GM21825 (cell line): ENCODE results near the gene ATP5PO.

Experiments
- ATAC-seq: cut with Tn5 transposase; IDR thresholded peaks from one replicate; pipeline ENCODE4 v1.9.1; 2021; ENCODE audit warnings: mild to moderate bottlenecking, moderate library complexity; ENCODE audit not compliant: unreplicated experiment

ATP5PO gene

GRCh38 chr21:33901412-33902288, 14.0 kb downstream of the ATP5PO start:
- ATAC-seq, result no peak

- ATAC-seq, result no peak
These were observed 16.4 kb downstream of the ATP5PO start for GRCh38 chr21:33899199-33899598.

DNA sequence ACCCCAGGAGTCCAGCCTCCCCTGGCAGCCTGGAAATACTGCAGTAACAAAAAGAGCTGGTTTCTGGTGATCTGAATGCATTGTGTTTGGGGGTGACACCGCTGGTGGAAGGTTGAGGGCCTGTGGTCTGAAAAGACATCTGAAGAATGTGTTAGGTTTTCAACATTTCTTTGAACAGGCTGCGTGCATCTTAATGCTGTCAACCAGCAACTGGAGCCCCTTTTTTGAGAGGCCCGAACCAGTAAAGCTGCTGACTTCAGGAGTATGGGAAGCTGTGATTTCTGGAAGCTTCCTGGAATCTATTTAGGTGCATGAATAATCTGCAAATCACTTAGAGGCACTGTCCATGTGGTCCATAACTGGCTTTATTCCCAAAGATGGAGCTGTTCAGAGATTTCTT, 17.0 kb downstream of the ATP5PO start:
- no peak for ATAC-seq

- no peak for ATAC-seq
These were observed 17.9 kb downstream of the ATP5PO start for GRCh38 chr21:33897739-33898138.

DNA sequence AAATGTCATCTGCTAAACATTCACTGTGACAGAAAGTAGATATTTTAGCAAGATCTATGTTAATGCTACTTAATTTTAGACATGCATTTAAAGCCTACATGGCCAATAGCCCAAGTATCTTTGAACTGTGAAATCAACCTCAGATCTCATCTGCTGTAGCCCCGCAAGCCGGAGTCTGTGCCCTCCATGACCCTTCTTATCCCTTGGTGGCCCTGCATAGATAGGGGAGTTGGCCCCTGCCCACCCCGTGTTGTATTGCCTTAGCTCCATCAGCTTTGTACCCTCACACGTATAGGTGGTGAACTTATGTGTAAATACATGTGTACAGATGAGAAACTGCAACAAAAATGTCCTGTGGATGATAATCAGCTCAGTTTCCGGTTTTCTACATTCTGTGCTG, 18.5 kb downstream of the ATP5PO start:
- no peak for ATAC-seq

GRCh38 chr21:33896691-33897090, 18.9 kb downstream of the ATP5PO start:
- no peak for ATAC-seq

DNA sequence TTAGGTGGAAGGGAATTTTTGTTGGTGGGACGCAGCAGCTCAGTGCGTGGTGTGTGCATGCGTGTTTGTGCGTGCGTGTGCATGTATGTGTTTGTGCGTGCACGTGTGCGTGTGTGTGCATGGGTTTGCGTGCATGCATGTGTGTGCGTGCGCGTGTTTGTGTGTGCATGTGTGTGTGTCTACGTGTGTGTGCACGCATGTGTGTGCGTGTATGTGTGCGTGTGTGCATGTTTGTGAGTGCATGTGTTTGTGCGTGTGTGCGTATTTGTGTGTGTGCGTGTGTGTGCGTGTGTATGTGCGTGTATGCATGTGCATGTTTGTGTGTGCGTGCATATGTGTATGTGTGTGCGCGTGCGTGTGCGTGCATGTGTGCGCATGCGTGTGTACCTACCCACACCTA, 20.2 kb downstream of the ATP5PO start:
- ATAC-seq, result no peak

GRCh38 chr21:33894736-33895288, 20.8 kb downstream of the ATP5PO start:
- no peak for ATAC-seq

GRCh38 chr21:33893917-33894316, 21.7 kb downstream of the ATP5PO start:
- ATAC-seq, result no peak

DNA sequence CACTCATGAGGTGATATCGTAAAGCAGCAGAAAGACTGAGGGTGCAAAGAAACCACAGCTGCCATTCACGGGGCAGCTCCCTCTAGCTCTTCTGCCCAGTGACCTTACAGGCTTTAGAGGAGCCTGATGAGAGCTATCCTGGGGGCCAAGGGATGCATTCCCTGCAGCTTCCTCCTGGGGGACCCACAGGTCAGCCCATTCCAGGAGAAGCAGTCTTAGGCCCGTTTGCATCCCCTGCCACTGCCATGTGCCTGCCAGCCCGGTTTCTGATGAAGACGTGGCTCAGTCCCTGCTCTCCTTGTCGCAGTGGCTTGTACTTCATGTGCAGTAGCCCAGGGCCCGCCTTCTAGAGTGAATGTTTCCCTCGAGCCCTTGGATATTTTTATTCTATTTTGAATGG, 22.8 kb downstream of the ATP5PO start:
- ATAC-seq, result no peak

GRCh38 chr21:33890187-33890586, 25.4 kb downstream of the ATP5PO start:
- no peak for ATAC-seq

GRCh38 chr21:33886321-33886720, 29.3 kb downstream of the ATP5PO start:
- no peak for ATAC-seq

GRCh38 chr21:33885172-33885514, 30.5 kb downstream of the ATP5PO start:
- no peak for ATAC-seq

DNA sequence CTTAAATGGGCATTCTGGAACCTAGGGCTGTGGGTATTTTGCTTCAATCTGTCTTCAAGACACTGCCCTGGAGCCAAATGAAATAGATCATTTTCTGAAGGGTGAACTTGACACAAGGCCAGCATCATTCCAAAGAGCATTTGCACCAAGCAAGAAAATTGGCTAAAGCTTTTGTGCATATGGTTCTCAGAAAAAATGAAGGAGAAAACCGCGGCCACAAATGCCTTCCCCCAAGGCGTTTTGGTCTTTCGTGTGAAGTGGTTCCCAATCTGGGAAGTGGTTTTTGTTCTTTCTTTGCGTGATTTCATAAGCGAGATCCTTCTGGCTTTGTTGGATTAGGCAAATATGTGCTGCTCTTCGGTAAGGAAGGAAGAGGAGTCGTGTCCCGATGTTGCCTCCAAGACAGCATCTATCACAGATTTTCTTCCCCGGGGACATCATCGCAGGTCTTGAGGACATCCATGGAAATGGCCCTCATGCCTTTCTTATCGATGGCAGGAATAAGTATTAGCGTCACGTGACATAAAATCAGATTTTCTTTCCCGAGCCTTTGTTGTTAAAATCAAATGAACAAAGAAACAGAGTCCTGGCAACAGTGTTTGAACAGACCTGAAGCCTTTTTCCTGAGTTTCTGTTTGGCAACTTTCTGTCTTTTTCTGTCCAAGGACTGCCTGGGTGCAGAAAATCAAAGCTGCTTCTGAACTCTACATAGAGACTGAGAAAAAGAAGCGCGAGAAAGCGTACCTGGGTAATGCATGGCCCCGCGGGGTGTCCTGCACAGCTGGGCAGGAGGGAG, 31.0 kb downstream of the ATP5PO start:
- no peak for ATAC-seq

GRCh38 chr21:33883118-33883517, 32.5 kb downstream of the ATP5PO start:
- no peak for ATAC-seq

DNA sequence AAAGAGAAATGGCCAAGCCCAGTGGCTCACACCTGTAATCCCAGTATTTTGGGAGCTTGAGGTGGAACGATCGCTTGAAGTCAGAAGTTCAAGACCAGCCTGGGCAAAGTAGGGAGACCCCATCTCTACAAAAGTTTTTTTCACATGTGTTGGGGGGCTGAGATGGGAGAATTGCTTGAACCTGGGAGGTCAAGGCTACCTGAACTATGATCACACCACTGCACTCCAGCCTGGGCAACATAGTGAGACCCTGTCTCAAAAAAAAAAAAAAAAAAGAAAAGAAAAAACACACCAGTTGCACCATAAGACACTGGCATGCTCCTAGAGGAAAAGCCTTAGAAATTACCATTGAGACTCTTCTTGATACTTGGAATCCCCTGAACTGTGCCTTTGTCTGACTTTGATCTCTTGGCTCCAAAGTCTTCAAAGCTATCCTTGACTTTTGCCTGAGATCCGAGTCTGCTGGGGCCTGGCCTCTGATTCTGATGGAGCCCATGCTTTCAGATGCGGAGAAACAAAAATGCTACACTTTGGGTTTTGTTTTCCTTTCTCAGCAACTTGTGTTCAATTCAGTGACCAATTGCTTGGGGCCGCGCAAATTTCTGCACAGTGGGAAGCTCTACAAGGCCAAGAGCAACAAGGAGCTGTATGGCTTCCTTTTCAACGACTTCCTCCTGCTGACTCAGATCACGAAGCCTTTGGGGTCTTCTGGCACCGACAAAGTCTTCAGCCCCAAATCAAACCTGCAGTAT, 33.7 kb downstream of the ATP5PO start:
- ATAC-seq, result no peak

GRCh38 chr21:33880626-33881025, 35.0 kb downstream of the ATP5PO start:
- ATAC-seq, result no peak

DNA sequence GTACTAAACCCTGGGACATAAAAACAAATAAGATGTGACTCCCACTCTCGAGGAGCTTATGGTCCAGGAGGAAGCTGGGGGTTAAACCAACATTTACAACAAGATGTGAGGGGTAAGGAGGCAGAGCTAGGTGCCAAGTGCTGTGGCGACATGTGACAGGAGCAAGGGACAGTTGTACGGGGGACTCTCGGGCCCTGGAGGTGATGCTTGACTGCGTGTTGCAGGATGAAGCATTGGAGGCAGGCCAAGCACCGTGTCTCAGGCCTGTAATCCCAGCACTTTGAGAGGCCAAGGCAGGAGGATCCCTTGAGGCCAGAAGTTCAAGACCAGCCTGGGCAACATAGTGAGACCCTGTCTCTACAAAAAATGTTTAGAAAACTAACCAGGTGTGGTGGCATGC, 36.8 kb downstream of the ATP5PO start:
- ATAC-seq, result no peak

DNA sequence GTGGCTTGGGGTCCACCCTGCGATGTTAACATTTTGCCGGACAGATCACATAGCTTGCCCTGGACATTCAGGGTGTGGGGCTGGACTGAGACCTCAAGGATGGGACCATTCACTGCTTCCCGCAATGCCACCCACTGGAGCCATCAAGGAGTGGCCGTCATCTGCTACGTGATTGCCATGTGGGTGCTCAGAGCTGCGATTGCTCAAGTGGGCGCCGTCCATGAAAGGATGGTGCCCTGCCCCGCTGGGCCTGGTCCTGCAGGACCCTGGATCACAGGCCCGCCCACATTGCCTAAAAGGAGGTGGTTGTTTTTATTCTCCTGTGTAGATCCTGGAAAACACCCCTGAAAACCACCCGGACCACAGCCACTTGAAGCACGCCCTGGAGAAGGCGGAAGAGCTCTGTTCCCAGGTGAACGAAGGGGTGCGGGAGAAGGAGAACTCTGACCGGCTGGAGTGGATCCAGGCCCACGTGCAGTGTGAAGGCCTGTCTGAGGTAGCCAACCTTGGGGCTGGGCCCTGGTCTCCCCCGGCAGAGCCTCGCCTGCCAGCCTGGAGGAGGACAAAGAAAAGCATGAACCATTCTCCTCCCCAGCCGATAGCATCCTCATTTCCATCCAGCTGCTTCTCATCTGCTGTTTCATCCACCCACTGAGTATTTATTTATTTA, 40.4 kb downstream of the ATP5PO start:
- ATAC-seq, result no peak

DNA sequence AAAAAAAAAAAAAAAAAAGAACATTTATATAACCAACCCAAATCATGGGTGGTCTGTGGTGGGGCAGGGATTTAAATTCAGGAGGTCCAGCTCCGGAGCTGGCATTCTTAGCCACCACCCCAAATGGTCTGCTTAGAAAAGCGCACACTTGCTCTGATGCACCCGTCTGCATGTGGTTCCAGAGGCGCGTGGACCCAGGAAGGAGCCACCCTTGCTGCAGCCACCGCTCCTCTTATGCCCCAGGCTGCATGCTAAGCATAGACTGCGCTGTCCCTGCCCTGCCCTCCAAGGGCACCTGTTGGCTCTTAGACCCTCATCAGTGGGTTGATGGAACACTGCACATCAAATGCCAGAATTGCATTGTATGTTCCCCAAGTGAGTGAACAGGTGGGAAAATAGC, 41.4 kb downstream of the ATP5PO start:
- ATAC-seq, result no peak
